ENCODE results near the gene STEAP3. TPM values are rescaled to one million over a fixed set of nuclear protein-coding genes. Genes with fewer than 3 reads are reported as not detected.

The STEAP3 gene
- total RNA-seq, 1 experiment from 2014 or later: 15.4 TPM

DNA sequence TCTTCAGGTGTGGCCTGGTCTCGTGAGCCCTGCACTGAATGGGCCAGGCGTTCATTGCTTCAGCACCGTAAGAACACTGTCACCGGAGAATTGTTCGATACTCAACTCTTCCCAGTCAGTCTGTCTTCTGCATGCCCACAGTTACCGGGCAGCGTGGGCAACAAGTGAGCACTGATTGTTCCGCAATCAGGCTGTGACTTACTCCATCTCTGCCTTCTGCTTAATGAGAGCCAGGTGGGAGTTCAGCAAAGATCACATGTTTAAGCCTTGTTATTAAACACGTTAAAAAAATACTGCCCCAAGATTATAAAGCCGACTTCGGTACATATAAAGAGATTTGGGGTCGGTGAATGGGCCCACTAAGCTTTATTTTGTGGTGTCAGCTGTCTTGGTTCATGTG lies 3.7 kb downstream of the STEAP3 start:
- Histone ChIP-seq H2BK5ac (ENCODE audit: insufficient read length, low read length) (no peak overlapping the region), H3K14ac (ENCODE audit: insufficient read depth, low read length) (no peak overlapping the region; the same call in 1 of the 2 replicates), H3K4me1 (ENCODE audit: insufficient read depth, low read length) (peaks cover 4% of the 10 kb centered on the region; the same call in 1 of the 2 replicates), H4K20me1 (ENCODE audit: control insufficient read depth, insufficient read depth, insufficient read length) (no peaks in the 10 kb centered on the region), H3K4ac (ENCODE audit: low read depth, low read length) (no peak overlapping the region), H3K79me2 (ENCODE audit: insufficient read depth, low read length) (no peaks in the 10 kb centered on the region), H3T11ph (ENCODE audit: low read length) (no peak overlapping the region), H4K91ac (ENCODE audit: insufficient read length, low read depth, low read length) (no peak overlapping the region), H2BK15ac (ENCODE audit: low read depth, low read length) (no peak overlapping the region), H2AFZ (ENCODE audit: low read length) (no peak overlapping the region), H3K23ac (ENCODE audit: insufficient read length, low read depth, low read length) (no peak overlapping the region), H4K5ac (ENCODE audit: insufficient read length, low read depth, low read length) (no peak overlapping the region), H3K18ac (ENCODE audit: insufficient read length, low read depth, low read length) (no peak overlapping the region), H4K8ac (replicated peaks; ENCODE audit: insufficient read length, low read depth, low read length) (no peak overlapping the region), H3K27me3 (ENCODE audit: insufficient read depth, low read length) (no peaks in the 10 kb centered on the region), H3K23me2 (ENCODE audit: insufficient read length, low read depth, low read length, poor library complexity, severe bottlenecking) (peaks cover 10% of the 10 kb centered on the region), H2BK20ac (ENCODE audit: low read depth, low read length, poor library complexity, severe bottlenecking) (no peak overlapping the region), H2BK120ac (ENCODE audit: low read depth, low read length, poor library complexity, severe bottlenecking) (no peak overlapping the region), H2BK12ac (ENCODE audit: insufficient read length, low read depth, low read length) (no peak overlapping the region), H3K9ac (ENCODE audit: extremely low read depth, insufficient read length, low read length) (no peak overlapping the region), H3K27ac (ENCODE audit: insufficient read length, low read depth, low read length) (no peak overlapping the region), H2AK5ac (ENCODE audit: insufficient read length, low read length) (no peak overlapping the region), H3K4me2 (ENCODE audit: insufficient read depth, insufficient read length, low read length) (no peak overlapping the region), H3K9me3 (ENCODE audit: control insufficient read depth, low read depth, low read length) (no peaks in the 10 kb centered on the region), H3K56ac (ENCODE audit: insufficient read length, low read depth, low read length) (no peak overlapping the region), H3K79me1 (ENCODE audit: insufficient read depth, low read depth, low read length, poor library complexity, severe bottlenecking) (no peaks in the 10 kb centered on the region)
- Mint-ChIP-seq H3K9me3 (no peaks in the 10 kb centered on the region), H3K27me3 (ENCODE audit: low read depth) (peaks cover 7% of the 10 kb centered on the region), H3K36me3 (ENCODE audit: insufficient read depth in 1 of 3, low read depth in 3 of 3) (peaks cover 0 to 5% (median 0%) of the 10 kb centered on the region in 3 experiments; a peak in 2 of 7 replicates), H3K27ac (no peak overlapping the region), H3K4me3 (no peak overlapping the region), H3K4me1 (peaks cover 26 to 36% of the 10 kb centered on the region in 2 experiments)
- no peak for DNase-seq
- TF ChIP-seq, protein P1, sequence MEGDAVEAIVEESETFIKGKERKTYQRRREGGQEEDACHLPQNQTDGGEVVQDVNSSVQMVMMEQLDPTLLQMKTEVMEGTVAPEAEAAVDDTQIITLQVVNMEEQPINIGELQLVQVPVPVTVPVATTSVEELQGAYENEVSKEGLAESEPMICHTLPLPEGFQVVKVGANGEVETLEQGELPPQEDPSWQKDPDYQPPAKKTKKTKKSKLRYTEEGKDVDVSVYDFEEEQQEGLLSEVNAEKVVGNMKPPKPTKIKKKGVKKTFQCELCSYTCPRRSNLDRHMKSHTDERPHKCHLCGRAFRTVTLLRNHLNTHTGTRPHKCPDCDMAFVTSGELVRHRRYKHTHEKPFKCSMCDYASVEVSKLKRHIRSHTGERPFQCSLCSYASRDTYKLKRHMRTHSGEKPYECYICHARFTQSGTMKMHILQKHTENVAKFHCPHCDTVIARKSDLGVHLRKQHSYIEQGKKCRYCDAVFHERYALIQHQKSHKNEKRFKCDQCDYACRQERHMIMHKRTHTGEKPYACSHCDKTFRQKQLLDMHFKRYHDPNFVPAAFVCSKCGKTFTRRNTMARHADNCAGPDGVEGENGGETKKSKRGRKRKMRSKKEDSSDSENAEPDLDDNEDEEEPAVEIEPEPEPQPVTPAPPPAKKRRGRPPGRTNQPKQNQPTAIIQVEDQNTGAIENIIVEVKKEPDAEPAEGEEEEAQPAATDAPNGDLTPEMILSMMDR (conservative IDR thresholded peaks at IDR 0.05): no peak
- no CpG with 5 or more reads among the region's 12 CpGs for WGBS (ENCODE audit: extremely low coverage, insufficient read length, low lambda C conversion rate)
